IMR-90 (cell line): ENCODE results near the gene TRIP4. TPM values are rescaled to one million over a fixed set of nuclear protein-coding genes. Genes with fewer than 3 reads are reported as not detected.

Experiments used
- ATAC-seq: fragments of 200-7000 bp; cut with Tn5 transposase; 2 replicates; pipeline ENCODE4 v1.9.1; 2020; ENCODE audit warnings: low read depth, mild to moderate bottlenecking, moderate library complexity
- BruUV-seq: library from RNA; stranded (reverse); fragments of 400-500 nt; replicated peaks from 2 replicates; lab custom pipeline; 2021; lab: Mats Ljungman, UMichigan
- CTCF ChIA-PET: fragments of 300-600 bp; formaldehyde crosslinking; extraction: SDS; loops from one replicate; lab custom pipeline; 2021; ENCODE audit warnings: antibody characterized with exemption; lab: Yijun Ruan, JAX
- POLR2A ChIA-PET: fragments of 300-600 bp; sonication (Branson Sonifier 250); formaldehyde crosslinking; loops from one replicate; lab custom pipeline; 2022; ENCODE audit warnings: antibody characterized with exemption; ENCODE audit not compliant: unreplicated experiment; lab: Charles Lee
- DNase-seq: peaks from one replicate; pipeline ENCODE4 v3.0.0; 2013
- H2AFZ ChIP-seq: replicated peaks from 2 replicates; pipeline ENCODE3; 2013; ENCODE audit warnings: low read length, mild to moderate bottlenecking; ENCODE audit not compliant: poor library complexity
- H2AK5ac ChIP-seq: 2 replicates; pipeline ENCODE4 v1.6.1; 2013; ENCODE audit warnings: low read depth, low read length, inconsistent platforms
- H2AK9ac ChIP-seq: replicated peaks from 2 replicates; pipeline ENCODE3; 2013; ENCODE audit warnings: mild to moderate bottlenecking, low read depth, low read length, moderate library complexity; ENCODE audit not compliant: poor library complexity
- H2BK120ac ChIP-seq: 2 replicates; pipeline ENCODE4 v1.6.1; 2013; ENCODE audit warnings: low read depth, low read length, inconsistent platforms
- H2BK15ac ChIP-seq: 3 replicates; pipeline ENCODE4 v1.6.1; 2013; ENCODE audit warnings: low read depth, low read length, inconsistent platforms
- H2BK20ac ChIP-seq: 2 replicates; pipeline ENCODE4 v1.6.1; 2013; ENCODE audit warnings: low read depth, mild to moderate bottlenecking, inconsistent platforms, low read length, moderate library complexity
- H2BK5ac ChIP-seq: 2 replicates; pipeline ENCODE4 v1.6.1; 2013; ENCODE audit warnings: mild to moderate bottlenecking, low read depth, low read length, inconsistent platforms; ENCODE audit not compliant: poor library complexity, severe bottlenecking
- H3K14ac ChIP-seq: replicated peaks from 2 replicates; pipeline ENCODE4 v1.6.1; 2013; ENCODE audit warnings: low read depth, low read length, inconsistent platforms
- H3K18ac ChIP-seq: 2 replicates; pipeline ENCODE4 v1.6.1; 2013; ENCODE audit warnings: low read depth, low read length, control low read depth
- H3K23ac ChIP-seq: 2 replicates; pipeline ENCODE4 v1.6.1; 2013; ENCODE audit warnings: low read depth, low read length, inconsistent platforms
- H3K27ac ChIP-seq: 2 replicates; pipeline ENCODE4 v1.5.1; 2013; ENCODE audit warnings: mild to moderate bottlenecking, control low read depth, low read length; ENCODE audit not compliant: insufficient read depth
- H3K27me3 ChIP-seq: 2 replicates; pipeline ENCODE4 v1.6.1; 2013; ENCODE audit warnings: low read length; ENCODE audit not compliant: control insufficient read depth, insufficient read depth
- H3K36me3 ChIP-seq: 2 replicates; pipeline ENCODE4 v1.6.1; 2013; ENCODE audit warnings: low read length, mixed read lengths; ENCODE audit not compliant: control insufficient read depth, insufficient read depth
- H3K4ac ChIP-seq: 2 replicates; pipeline ENCODE4 v1.6.1; 2013; ENCODE audit warnings: low read depth, low read length, inconsistent platforms
- H3K4me1 ChIP-seq: 2 replicates; pipeline ENCODE4 v1.6.1; 2013; ENCODE audit warnings: low read length, mixed read lengths; ENCODE audit not compliant: control insufficient read depth, insufficient read depth
- H3K4me2 ChIP-seq: 2 replicates; pipeline ENCODE4 v1.6.1; 2013; ENCODE audit warnings: low read depth, mild to moderate bottlenecking, control low read depth, low read length, moderate library complexity
- H3K4me3 ChIP-seq: 2 replicates; pipeline ENCODE4 v1.5.1; 2013; ENCODE audit warnings: low read depth, mild to moderate bottlenecking, control low read depth, low read length, moderate library complexity; ENCODE audit not compliant: insufficient read depth
- H3K56ac ChIP-seq: 2 replicates; pipeline ENCODE4 v1.6.1; 2013; ENCODE audit warnings: low read length, inconsistent platforms; ENCODE audit not compliant: insufficient read depth; ENCODE audit errors: extremely low read depth
- H3K79me1 ChIP-seq, 2 experiments: 2 replicates each; pipeline ENCODE4 v1.6.1; 2013; ENCODE audit warnings: low read length in 2 of 2, inconsistent platforms in 1 of 2, low read depth in 1 of 2
- H3K9ac ChIP-seq: 2 replicates; pipeline ENCODE4 v1.6.1; 2013; ENCODE audit warnings: low read depth, low read length, control low read depth
- H3K9me1 ChIP-seq: 2 replicates; pipeline ENCODE4 v1.6.1; 2013; ENCODE audit warnings: low read length, inconsistent platforms; ENCODE audit not compliant: insufficient read depth
- H3K9me3 ChIP-seq: 2 replicates; pipeline ENCODE4 v1.6.1; 2013; ENCODE audit warnings: low read length; ENCODE audit not compliant: control insufficient read depth, insufficient read depth
- H4K20me1 ChIP-seq: 2 replicates; pipeline ENCODE4 v1.6.1; 2013; ENCODE audit warnings: low read length, inconsistent platforms; ENCODE audit not compliant: insufficient read depth
- H4K5ac ChIP-seq: 2 replicates; pipeline ENCODE4 v1.6.1; 2013; ENCODE audit warnings: mild to moderate bottlenecking, low read depth, low read length, control low read depth
- H4K8ac ChIP-seq, 2 experiments: 2 replicates each; pipeline ENCODE4 v1.6.1; 2013; ENCODE audit warnings: low read depth in 2 of 2, low read length in 2 of 2, control low read depth in 1 of 2, inconsistent platforms in 1 of 2
- H4K91ac ChIP-seq: 2 replicates; pipeline ENCODE4 v1.6.1; 2013; ENCODE audit warnings: low read depth, low read length, inconsistent platforms; ENCODE audit not compliant: insufficient read depth
- CEBPB ChIP-seq: IDR thresholded peaks from 2 replicates; pipeline ENCODE4 v1.6.1; 2012; ENCODE audit warnings: low read depth, low read length, improper control_type of control experiment
- CHD1 ChIP-seq: IDR thresholded peaks from 2 replicates; pipeline ENCODE4 v1.6.1; 2012; ENCODE audit warnings: low read depth, low read length, improper control_type of control experiment
- CTCF ChIP-seq: conservative IDR thresholded peaks from 2 replicates; pipeline ENCODE4 v1.5.1; 2012; ENCODE audit warnings: mild to moderate bottlenecking, low read depth, low read length, improper control_type of control experiment
- ELK1 ChIP-seq: fragments of 150-350 bp; IDR thresholded peaks from 2 replicates; pipeline ENCODE4 v1.6.1; 2016; ENCODE audit warnings: low read depth, mild to moderate bottlenecking, low read length, moderate library complexity, borderline replicate concordance
- FOS ChIP-seq: fragments of 150-350 bp; IDR thresholded peaks from 2 replicates; pipeline ENCODE4 v1.6.1; 2016; ENCODE audit warnings: low read depth, low read length
- MAFK ChIP-seq: IDR thresholded peaks from 2 replicates; pipeline ENCODE4 v1.6.1; 2012; ENCODE audit warnings: low read depth, low read length, improper control_type of control experiment
- MAZ ChIP-seq: IDR thresholded peaks from 2 replicates; pipeline ENCODE4 v1.6.1; 2012; ENCODE audit warnings: low read depth, mild to moderate bottlenecking, low read length, improper control_type of control experiment, moderate library complexity, borderline replicate concordance
- MXI1 ChIP-seq: IDR thresholded peaks from 2 replicates; pipeline ENCODE4 v1.6.1; 2012; ENCODE audit warnings: low read depth, mild to moderate bottlenecking, low read length, moderate library complexity, borderline replicate concordance
- NFE2L2 ChIP-seq: fragments of 150-350 bp; IDR thresholded peaks from 2 replicates; pipeline ENCODE4 v1.6.1; 2016; ENCODE audit warnings: low read depth, mild to moderate bottlenecking, low read length
- POLR2A ChIP-seq: IDR thresholded peaks from 2 replicates; pipeline ENCODE4 v1.6.1; 2012; ENCODE audit warnings: mild to moderate bottlenecking, low read depth, low read length
- RAD21 ChIP-seq: IDR thresholded peaks from 2 replicates; pipeline ENCODE4 v1.6.1; 2012; ENCODE audit warnings: low read length, improper control_type of control experiment
- RCOR1 ChIP-seq: IDR thresholded peaks from 2 replicates; pipeline ENCODE4 v1.6.1; 2012; ENCODE audit warnings: mild to moderate bottlenecking, low read length, improper control_type of control experiment; ENCODE audit not compliant: insufficient replicate concordance
- RFX5 ChIP-seq: IDR thresholded peaks from 2 replicates; pipeline ENCODE4 v1.8.0; 2012; ENCODE audit warnings: low read depth, mild to moderate bottlenecking, low read length, moderate library complexity
- SMC3 ChIP-seq: fragments of 150-350 bp; IDR thresholded peaks from 2 replicates; pipeline ENCODE4 v1.6.1; 2016; ENCODE audit warnings: low read depth, mild to moderate bottlenecking, antibody characterized with exemption, low read length, moderate library complexity
- USF2 ChIP-seq: fragments of 150-350 bp; IDR thresholded peaks from 2 replicates; pipeline ENCODE4 v1.6.1; 2017; ENCODE audit warnings: mild to moderate bottlenecking, antibody characterized with exemption, low read length, low read depth
- WGBS, 2 experiments: methylation state at CpG; one replicate each; pipeline versions ENCODE4 v1.1.5 to v1.1.7; 2013; ENCODE audit warnings: missing lambda C conversion rate in 2 of 2; ENCODE audit not compliant: insufficient read length in 1 of 2; ENCODE audit errors: extremely low coverage in 2 of 2; 5-methylcytosine and 5-hydroxymethylcytosine counted together
- dilution Hi-C: fragments of 300-500 bp; cut with HindIII; formaldehyde crosslinking; loops from one replicate; pipeline ENCODE4 v1.14.3; 2018; ENCODE audit warnings: low sequenced_read_pairs; ENCODE audit not compliant: unreplicated experiment
- in situ Hi-C: fragments of 300-500 bp; cut with MboI; formaldehyde crosslinking; loops from 3 replicates; pipeline ENCODE4 v1.14.3; 2019; ENCODE audit warnings: low sequenced_read_pairs, inconsistent platforms, mixed read lengths
- intact Hi-C: fragments of 100-400 bp; cut with micrococcal nuclease; formaldehyde crosslinking; loops from 2 replicates; pipeline ENCODE4 v1.10.0; 2022
- polyA plus RNA-seq, 3 experiments: library from polyadenylated mRNA; depleted of rRNA; stranded (reverse); fragments of >200 nt; gene quantifications; 2 replicates each; pipeline ENCODE4 v1.2.3, GENCODE V29; 2012; ENCODE audit warnings: low replicate concordance in 1 of 3
- total RNA-seq: library from RNA; depleted of rRNA; stranded (reverse); fragments of >200 nt; gene quantifications from 2 replicates; pipeline ENCODE4 v1.2.3, GENCODE V29; 2012

TRIP4 gene
- total and polyA plus RNA-seq, 2 of the 4 experiments (the other 2 are of a cell fraction) = 13.1 to 19.4 TPM

- H2BK120ac ChIP-seq = no peak overlapping the region
- H3K4me2 ChIP-seq = no peak overlapping the region; the same call in 1 of the 2 replicates
- no peak overlapping the region for H4K91ac ChIP-seq
- H2AFZ ChIP-seq = no peak overlapping the region
- 55% methylated on average over 2 of the region's 3 CpGs; no CpG with 5 or more reads in 1 of the 2 experiments for WGBS, 2 experiments
- peaks cover 12% of the 10 kb centered on the region; the same call in 1 of the 2 replicates for H3K9me1 ChIP-seq
- no peak overlapping the region for H4K5ac ChIP-seq
- no peak overlapping the region for H3K23ac ChIP-seq
- no peak overlapping the region for H2AK5ac ChIP-seq
- ATAC-seq (no peak), DNase-seq (peak; percentile 56)
- H3K18ac ChIP-seq = no peak overlapping the region
- H3K4me1 ChIP-seq = peaks cover 10% of the 10 kb centered on the region
- H2BK5ac ChIP-seq = no peak overlapping the region
- H3K27me3 ChIP-seq = no peaks in the 10 kb centered on the region
- dilution Hi-C loops (no loop called here), in situ Hi-C loops (no loop called here), intact Hi-C loops (loop anchor here (5.0 kb wide), 1 partner anchor 43 kb away; no protein-coding TSS in a partner anchor)
- no peak overlapping the region for H4K8ac ChIP-seq
- H2BK15ac ChIP-seq = no peak overlapping the region
- H3K9ac ChIP-seq = no peak overlapping the region
- H3K79me1 ChIP-seq = peaks cover 31 to 74% of the 10 kb centered on the region in 2 experiments
- CTCF ChIA-PET = no interaction called here
- no peak overlapping the region for H2BK20ac ChIP-seq
- no peak overlapping the region for H3K4me3 ChIP-seq
- no peak overlapping the region for H3K27ac ChIP-seq
- no peak overlapping the region for H3K14ac ChIP-seq
- no peak overlapping the region for H3K56ac ChIP-seq
- H3K4ac ChIP-seq = no peak overlapping the region
- H3K9me3 ChIP-seq = no peaks in the 10 kb centered on the region
- H2AK9ac ChIP-seq = no peak overlapping the region
- peaks cover 74% of the 10 kb centered on the region for H4K20me1 ChIP-seq
- peaks cover 3% of the 10 kb centered on the region; the same call in 1 of the 2 replicates for H3K36me3 ChIP-seq
- no TSS peak for BruUV-seq
- POLR2A ChIA-PET = no interaction called here
- TF ChIP-seq RCOR1 = no peak
- no peak for TF ChIP-seq POLR2A
- no peak for TF ChIP-seq SMC3
- TF ChIP-seq CEBPB = no peak
- TF ChIP-seq RAD21 = no peak
- no peak for TF ChIP-seq ELK1
- no peak for TF ChIP-seq MXI1
- no peak for TF ChIP-seq RFX5
- no peak for TF ChIP-seq CTCF
- no peak for TF ChIP-seq MAFK
- no peak for TF ChIP-seq MAZ
- TF ChIP-seq FOS = no peak
- TF ChIP-seq NFE2L2 = no peak
- no peak for TF ChIP-seq USF2
- no peak for TF ChIP-seq CHD1
Measured at GRCh38 chr15:64464276-64465005, 76.8 kb downstream of the TRIP4 start.
